ENCODE data around the gene MLLT6. TPM values are rescaled to one million over a fixed set of nuclear protein-coding genes. Genes with fewer than 3 reads are reported as not detected.

MLLT6 gene
- total and polyA plus RNA-seq, 2 of the 13 experiments (the other 11 are each of a cell fraction or from before 2014, with no cell fraction given) = 50.7 to 69.5 TPM

DNA sequence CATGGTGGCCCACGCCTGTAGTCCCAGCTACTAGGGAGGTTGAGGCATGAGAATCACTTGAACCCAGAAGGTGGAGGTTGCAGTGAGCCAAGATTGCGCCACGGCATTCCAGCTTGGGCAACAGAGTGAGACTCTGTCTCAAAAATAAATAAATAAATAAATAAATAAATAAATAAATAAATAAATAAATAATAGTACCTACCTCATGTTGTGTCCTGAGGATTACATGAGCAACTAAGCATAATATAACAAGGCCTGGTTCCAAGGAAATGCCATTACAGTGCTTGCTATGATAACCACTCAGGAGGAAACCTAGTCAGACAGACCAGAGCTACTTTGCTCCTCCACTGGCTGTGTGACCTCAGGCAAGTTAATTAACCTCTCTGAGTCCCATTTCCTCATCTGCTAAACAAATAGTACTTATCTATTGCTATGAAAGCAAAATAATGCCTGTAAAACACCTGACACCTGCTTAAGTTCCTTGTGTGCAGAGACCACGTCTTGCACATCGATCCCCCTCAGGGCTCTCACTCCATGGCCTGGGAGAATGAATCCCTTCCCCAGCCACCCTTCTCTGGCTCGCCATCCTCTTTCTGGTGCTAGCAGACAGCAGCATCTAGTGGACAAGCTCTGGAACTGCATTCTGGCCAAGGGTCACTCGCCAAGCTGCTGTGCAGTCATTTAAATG is 37.8 kb upstream of the MLLT6 start (continued):
- TF ChIP-seq, protein P1, sequence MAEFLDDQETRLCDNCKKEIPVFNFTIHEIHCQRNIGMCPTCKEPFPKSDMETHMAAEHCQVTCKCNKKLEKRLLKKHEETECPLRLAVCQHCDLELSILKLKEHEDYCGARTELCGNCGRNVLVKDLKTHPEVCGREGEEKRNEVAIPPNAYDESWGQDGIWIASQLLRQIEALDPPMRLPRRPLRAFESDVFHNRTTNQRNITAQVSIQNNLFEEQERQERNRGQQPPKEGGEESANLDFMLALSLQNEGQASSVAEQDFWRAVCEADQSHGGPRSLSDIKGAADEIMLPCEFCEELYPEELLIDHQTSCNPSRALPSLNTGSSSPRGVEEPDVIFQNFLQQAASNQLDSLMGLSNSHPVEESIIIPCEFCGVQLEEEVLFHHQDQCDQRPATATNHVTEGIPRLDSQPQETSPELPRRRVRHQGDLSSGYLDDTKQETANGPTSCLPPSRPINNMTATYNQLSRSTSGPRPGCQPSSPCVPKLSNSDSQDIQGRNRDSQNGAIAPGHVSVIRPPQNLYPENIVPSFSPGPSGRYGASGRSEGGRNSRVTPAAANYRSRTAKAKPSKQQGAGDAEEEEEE (CRISPR knock-in tag; IDR thresholded peaks at IDR 0.05; ENCODE audit: borderline replicate concordance) = no peak; the same call in 1 of the 2 replicates
- TF ChIP-seq U2AF1 (optimal IDR thresholded peaks at IDR 0.05; ENCODE audit: low read depth, low read length) (no peak), ZNF678 (CRISPR knock-in tag; IDR thresholded peaks at IDR 0.05) (no peak), SALL2 (CRISPR knock-in tag; IDR thresholded peaks at IDR 0.05) (no peak), LCORL (IDR thresholded peaks at IDR 0.05) (no peak), LCORL (CRISPR knock-in tag; IDR thresholded peaks at IDR 0.05) (no peak)
- TF ChIP-seq, protein P2, sequence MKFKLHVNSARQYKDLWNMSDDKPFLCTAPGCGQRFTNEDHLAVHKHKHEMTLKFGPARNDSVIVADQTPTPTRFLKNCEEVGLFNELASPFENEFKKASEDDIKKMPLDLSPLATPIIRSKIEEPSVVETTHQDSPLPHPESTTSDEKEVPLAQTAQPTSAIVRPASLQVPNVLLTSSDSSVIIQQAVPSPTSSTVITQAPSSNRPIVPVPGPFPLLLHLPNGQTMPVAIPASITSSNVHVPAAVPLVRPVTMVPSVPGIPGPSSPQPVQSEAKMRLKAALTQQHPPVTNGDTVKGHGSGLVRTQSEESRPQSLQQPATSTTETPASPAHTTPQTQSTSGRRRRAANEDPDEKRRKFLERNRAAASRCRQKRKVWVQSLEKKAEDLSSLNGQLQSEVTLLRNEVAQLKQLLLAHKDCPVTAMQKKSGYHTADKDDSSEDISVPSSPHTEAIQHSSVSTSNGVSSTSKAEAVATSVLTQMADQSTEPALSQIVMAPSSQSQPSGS (CRISPR knock-in tag; IDR thresholded peaks at IDR 0.05) = peak; percentile 67; the same call in 1 of the 2 replicates
- TF ChIP-seq, protein P3, sequence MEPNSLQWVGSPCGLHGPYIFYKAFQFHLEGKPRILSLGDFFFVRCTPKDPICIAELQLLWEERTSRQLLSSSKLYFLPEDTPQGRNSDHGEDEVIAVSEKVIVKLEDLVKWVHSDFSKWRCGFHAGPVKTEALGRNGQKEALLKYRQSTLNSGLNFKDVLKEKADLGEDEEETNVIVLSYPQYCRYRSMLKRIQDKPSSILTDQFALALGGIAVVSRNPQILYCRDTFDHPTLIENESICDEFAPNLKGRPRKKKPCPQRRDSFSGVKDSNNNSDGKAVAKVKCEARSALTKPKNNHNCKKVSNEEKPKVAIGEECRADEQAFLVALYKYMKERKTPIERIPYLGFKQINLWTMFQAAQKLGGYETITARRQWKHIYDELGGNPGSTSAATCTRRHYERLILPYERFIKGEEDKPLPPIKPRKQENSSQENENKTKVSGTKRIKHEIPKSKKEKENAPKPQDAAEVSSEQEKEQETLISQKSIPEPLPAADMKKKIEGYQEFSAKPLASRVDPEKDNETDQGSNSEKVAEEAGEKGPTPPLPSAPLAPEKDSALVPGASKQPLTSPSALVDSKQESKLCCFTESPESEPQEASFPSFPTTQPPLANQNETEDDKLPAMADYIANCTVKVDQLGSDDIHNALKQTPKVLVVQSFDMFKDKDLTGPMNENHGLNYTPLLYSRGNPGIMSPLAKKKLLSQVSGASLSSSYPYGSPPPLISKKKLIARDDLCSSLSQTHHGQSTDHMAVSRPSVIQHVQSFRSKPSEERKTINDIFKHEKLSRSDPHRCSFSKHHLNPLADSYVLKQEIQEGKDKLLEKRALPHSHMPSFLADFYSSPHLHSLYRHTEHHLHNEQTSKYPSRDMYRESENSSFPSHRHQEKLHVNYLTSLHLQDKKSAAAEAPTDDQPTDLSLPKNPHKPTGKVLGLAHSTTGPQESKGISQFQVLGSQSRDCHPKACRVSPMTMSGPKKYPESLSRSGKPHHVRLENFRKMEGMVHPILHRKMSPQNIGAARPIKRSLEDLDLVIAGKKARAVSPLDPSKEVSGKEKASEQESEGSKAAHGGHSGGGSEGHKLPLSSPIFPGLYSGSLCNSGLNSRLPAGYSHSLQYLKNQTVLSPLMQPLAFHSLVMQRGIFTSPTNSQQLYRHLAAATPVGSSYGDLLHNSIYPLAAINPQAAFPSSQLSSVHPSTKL (CRISPR knock-in tag; IDR thresholded peaks at IDR 0.05) = peak; percentile 50; the same call in 1 of the 2 replicates
- TF ChIP-seq, protein P4, sequence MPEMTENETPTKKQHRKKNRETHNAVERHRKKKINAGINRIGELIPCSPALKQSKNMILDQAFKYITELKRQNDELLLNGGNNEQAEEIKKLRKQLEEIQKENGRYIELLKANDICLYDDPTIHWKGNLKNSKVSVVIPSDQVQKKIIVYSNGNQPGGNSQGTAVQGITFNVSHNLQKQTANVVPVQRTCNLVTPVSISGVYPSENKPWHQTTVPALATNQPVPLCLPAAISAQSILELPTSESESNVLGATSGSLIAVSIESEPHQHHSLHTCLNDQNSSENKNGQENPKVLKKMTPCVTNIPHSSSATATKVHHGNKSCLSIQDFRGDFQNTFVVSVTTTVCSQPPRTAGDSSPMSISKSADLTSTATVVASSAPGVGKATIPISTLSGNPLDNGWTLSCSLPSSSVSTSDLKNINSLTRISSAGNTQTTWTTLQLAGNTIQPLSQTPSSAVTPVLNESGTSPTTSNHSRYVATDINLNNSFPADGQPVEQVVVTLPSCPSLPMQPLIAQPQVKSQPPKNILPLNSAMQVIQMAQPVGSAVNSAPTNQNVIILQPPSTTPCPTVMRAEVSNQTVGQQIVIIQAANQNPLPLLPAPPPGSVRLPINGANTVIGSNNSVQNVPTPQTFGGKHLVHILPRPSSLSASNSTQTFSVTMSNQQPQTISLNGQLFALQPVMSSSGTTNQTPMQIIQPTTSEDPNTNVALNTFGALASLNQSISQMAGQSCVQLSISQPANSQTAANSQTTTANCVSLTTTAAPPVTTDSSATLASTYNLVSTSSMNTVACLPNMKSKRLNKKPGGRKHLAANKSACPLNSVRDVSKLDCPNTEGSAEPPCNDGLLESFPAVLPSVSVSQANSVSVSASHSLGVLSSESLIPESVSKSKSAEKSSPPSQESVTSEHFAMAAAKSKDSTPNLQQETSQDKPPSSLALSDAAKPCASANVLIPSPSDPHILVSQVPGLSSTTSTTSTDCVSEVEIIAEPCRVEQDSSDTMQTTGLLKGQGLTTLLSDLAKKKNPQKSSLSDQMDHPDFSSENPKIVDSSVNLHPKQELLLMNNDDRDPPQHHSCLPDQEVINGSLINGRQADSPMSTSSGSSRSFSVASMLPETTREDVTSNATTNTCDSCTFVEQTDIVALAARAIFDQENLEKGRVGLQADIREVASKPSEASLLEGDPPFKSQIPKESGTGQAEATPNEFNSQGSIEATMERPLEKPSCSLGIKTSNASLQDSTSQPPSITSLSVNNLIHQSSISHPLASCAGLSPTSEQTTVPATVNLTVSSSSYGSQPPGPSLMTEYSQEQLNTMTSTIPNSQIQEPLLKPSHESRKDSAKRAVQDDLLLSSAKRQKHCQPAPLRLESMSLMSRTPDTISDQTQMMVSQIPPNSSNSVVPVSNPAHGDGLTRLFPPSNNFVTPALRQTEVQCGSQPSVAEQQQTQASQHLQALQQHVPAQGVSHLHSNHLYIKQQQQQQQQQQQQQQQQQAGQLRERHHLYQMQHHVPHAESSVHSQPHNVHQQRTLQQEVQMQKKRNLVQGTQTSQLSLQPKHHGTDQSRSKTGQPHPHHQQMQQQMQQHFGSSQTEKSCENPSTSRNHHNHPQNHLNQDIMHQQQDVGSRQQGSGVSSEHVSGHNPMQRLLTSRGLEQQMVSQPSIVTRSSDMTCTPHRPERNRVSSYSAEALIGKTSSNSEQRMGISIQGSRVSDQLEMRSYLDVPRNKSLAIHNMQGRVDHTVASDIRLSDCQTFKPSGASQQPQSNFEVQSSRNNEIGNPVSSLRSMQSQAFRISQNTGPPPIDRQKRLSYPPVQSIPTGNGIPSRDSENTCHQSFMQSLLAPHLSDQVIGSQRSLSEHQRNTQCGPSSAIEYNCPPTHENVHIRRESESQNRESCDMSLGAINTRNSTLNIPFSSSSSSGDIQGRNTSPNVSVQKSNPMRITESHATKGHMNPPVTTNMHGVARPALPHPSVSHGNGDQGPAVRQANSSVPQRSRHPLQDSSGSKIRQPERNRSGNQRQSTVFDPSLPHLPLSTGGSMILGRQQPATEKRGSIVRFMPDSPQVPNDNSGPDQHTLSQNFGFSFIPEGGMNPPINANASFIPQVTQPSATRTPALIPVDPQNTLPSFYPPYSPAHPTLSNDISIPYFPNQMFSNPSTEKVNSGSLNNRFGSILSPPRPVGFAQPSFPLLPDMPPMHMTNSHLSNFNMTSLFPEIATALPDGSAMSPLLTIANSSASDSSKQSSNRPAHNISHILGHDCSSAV (CRISPR knock-in tag; IDR thresholded peaks at IDR 0.05; ENCODE audit: borderline replicate concordance) = no peak
- TF ChIP-seq, protein P5, sequence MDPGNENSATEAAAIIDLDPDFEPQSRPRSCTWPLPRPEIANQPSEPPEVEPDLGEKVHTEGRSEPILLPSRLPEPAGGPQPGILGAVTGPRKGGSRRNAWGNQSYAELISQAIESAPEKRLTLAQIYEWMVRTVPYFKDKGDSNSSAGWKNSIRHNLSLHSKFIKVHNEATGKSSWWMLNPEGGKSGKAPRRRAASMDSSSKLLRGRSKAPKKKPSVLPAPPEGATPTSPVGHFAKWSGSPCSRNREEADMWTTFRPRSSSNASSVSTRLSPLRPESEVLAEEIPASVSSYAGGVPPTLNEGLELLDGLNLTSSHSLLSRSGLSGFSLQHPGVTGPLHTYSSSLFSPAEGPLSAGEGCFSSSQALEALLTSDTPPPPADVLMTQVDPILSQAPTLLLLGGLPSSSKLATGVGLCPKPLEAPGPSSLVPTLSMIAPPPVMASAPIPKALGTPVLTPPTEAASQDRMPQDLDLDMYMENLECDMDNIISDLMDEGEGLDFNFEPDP (CRISPR knock-in tag; conservative IDR thresholded peaks at IDR 0.05) = no peak

Data from HepG2 (cell line).